ENCODE results near the gene DNAI1.
"Not testable (repeated sequence)": the region's sequence is repeated elsewhere in the genome, so short reads cannot be mapped to it uniquely, and the experiment has no call there.

DNAI1 gene

DNA sequence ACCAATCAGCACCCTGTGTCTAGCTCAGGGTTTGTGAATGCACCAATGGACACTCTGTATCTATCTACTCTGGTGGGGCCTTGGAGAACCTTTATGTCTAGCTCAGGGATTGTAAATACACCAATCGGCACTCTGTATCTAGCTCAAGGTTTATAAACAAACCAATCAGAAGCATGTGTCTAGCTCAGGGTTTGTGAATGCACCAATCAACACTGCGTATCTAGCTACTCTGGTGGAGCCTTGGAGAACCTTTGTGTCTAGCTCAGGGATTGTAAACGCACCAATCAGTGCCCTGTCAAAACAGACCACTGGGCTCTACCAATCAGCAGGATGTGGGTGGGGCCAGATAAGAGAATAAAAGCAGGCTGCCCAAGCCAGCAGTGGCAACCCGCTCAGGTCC lies 20.1 kb upstream of the DNAI1 start:
- H2BK120ac ChIP-seq (ENCODE audit: low read depth, low read length); H2BK12ac ChIP-seq (ENCODE audit: low read length in 2 of 2); H3K4me1 ChIP-seq (ENCODE audit: control insufficient read depth, insufficient read depth, low read depth, low read length); H3K4me3 ChIP-seq (ENCODE audit: insufficient read depth in 1 of 2, low read depth in 1 of 2, low read length in 2 of 2); H3K4me2 ChIP-seq (ENCODE audit: low read length, poor library complexity, severe bottlenecking); H2AK5ac ChIP-seq (ENCODE audit: low read length, severe bottlenecking); H3K4ac ChIP-seq (ENCODE audit: low read depth in 1 of 2, low read length in 2 of 2); H3K27me3 ChIP-seq (ENCODE audit: control insufficient read depth in 1 of 2, insufficient read depth in 1 of 2, low read length in 2 of 2); H4K91ac ChIP-seq (ENCODE audit: low read length); H2BK5ac ChIP-seq (ENCODE audit: low read depth, low read length, poor library complexity, severe bottlenecking); H3K9me3 ChIP-seq (ENCODE audit: control insufficient read depth, low read length); H3K23ac ChIP-seq (ENCODE audit: low read length in 2 of 2); H4K8ac ChIP-seq (ENCODE audit: low read length); H2BK15ac ChIP-seq (ENCODE audit: low read depth, poor library complexity, severe bottlenecking); H3K27ac ChIP-seq (ENCODE audit: low read length, poor library complexity, severe bottlenecking); H3K18ac ChIP-seq (ENCODE audit: low read depth in 1 of 2, low read length in 2 of 2); H3K9ac ChIP-seq (ENCODE audit: low read length); DNase-seq; H3K14ac ChIP-seq (ENCODE audit: low read length in 2 of 2); H2AFZ ChIP-seq (ENCODE audit: low read depth, low read length); H3K36me3 ChIP-seq (ENCODE audit: control insufficient read depth in 1 of 2, insufficient read depth in 2 of 2, low read depth in 1 of 2, low read length in 2 of 2): not testable (repeated sequence)
- peaks cover 19% of the 10 kb centered on the region for H3K79me1 ChIP-seq (replicated peaks; ENCODE audit: low read length, poor library complexity, severe bottlenecking)
- 95% methylated on average over 4 of the region's 4 CpGs for WGBS

DNA sequence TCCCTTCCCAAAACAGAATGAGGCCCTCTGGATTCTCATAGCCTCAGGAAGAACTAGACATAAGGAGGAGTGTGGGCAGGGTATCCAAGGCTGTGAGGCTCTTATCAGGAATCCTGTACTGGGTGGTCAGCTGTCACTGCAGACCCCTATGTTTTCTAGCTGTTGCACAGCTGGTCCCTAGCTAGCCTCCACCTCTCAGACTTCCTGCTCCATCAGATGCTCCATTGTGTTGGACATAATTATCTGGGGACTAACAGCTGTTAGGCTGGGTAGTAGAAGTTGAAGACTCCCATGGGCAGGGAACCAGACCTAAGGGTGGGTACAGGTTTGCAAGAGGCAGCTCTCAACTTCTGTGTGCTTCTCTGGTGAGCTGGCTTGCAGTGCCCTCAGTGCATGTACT lies 18.6 kb upstream of the DNAI1 start:
- Histone ChIP-seq H3K27me3 (ENCODE audit: control insufficient read depth in 1 of 2, insufficient read depth in 1 of 2, low read length in 2 of 2) (no peaks in the 10 kb centered on the region), H4K8ac (ENCODE audit: low read length) (no peak overlapping the region), H2AK5ac (ENCODE audit: low read length, severe bottlenecking) (no peak overlapping the region), H3K18ac (ENCODE audit: low read depth in 1 of 2, low read length in 2 of 2) (no peak overlapping the region), H2BK15ac (ENCODE audit: low read depth, poor library complexity, severe bottlenecking) (no peak overlapping the region), H3K4ac (ENCODE audit: low read depth in 1 of 2, low read length in 2 of 2) (no peak overlapping the region), H3K4me2 (ENCODE audit: low read length, poor library complexity, severe bottlenecking) (no peak overlapping the region), H3K14ac (ENCODE audit: low read length in 2 of 2) (no peak overlapping the region), H3K9me3 (ENCODE audit: control insufficient read depth, low read length) (no peaks in the 10 kb centered on the region), H2BK120ac (ENCODE audit: low read depth, low read length) (no peak overlapping the region), H3K36me3 (ENCODE audit: control insufficient read depth in 1 of 2, insufficient read depth in 2 of 2, low read depth in 1 of 2, low read length in 2 of 2) (peaks cover 4 to 7% of the 10 kb centered on the region in 2 experiments), H3K9ac (ENCODE audit: low read length) (no peak overlapping the region), H3K79me1 (replicated peaks; ENCODE audit: low read length, poor library complexity, severe bottlenecking) (peaks cover 26% of the 10 kb centered on the region), H4K91ac (ENCODE audit: low read length) (no peak overlapping the region), H2AFZ (ENCODE audit: low read depth, low read length) (no peak overlapping the region), H2BK5ac (ENCODE audit: low read depth, low read length, poor library complexity, severe bottlenecking) (no peak overlapping the region), H3K27ac (ENCODE audit: low read length, poor library complexity, severe bottlenecking) (no peak overlapping the region), H2BK12ac (ENCODE audit: low read length in 2 of 2) (no peak overlapping the region), H3K4me3 (ENCODE audit: insufficient read depth in 1 of 2, low read depth in 1 of 2, low read length in 2 of 2) (no peak overlapping the region), H3K23ac (ENCODE audit: low read length in 2 of 2) (no peak overlapping the region), H3K4me1 (ENCODE audit: control insufficient read depth, insufficient read depth, low read depth, low read length) (peaks cover 2% of the 10 kb centered on the region)
- no peak for DNase-seq

DNA sequence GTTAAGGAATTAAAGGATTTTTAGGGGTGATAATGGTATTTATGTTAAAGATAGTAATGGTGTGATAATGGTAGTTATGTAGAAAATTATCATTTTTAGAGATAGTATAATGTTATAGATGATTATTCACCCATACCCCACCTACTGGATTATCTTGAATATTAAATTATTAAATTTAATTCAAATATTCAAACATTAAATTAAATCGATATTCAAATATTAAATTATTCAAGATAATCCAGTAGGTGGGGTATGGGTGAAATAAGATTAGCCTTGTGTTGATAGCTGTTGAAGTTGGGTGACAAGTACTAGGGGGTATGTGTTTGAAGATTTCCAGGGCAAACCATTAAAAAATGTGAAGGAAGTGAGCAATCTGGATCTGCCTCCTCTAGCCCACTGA lies 15.8 kb upstream of the DNAI1 start:
- Histone ChIP-seq H3K4ac (ENCODE audit: low read depth in 1 of 2, low read length in 2 of 2) (no peak overlapping the region), H2BK12ac (ENCODE audit: low read length in 2 of 2) (no peak overlapping the region), H3K18ac (ENCODE audit: low read depth in 1 of 2, low read length in 2 of 2) (no peak overlapping the region), H3K4me1 (ENCODE audit: control insufficient read depth, insufficient read depth, low read depth, low read length) (peaks cover 2% of the 10 kb centered on the region), H3K9ac (ENCODE audit: low read length) (no peak overlapping the region), H3K4me3 (ENCODE audit: insufficient read depth in 1 of 2, low read depth in 1 of 2, low read length in 2 of 2) (no peak overlapping the region), H3K27me3 (ENCODE audit: control insufficient read depth in 1 of 2, insufficient read depth in 1 of 2, low read length in 2 of 2) (no peaks in the 10 kb centered on the region), H4K91ac (ENCODE audit: low read length) (no peak overlapping the region), H2AFZ (ENCODE audit: low read depth, low read length) (no peak overlapping the region), H2BK5ac (ENCODE audit: low read depth, low read length, poor library complexity, severe bottlenecking) (no peak overlapping the region), H3K79me1 (replicated peaks; ENCODE audit: low read length, poor library complexity, severe bottlenecking) (peaks cover 25% of the 10 kb centered on the region), H2BK120ac (ENCODE audit: low read depth, low read length) (no peak overlapping the region), H2BK15ac (ENCODE audit: low read depth, poor library complexity, severe bottlenecking) (no peak overlapping the region), H3K23ac (ENCODE audit: low read length in 2 of 2) (no peak overlapping the region), H3K4me2 (ENCODE audit: low read length, poor library complexity, severe bottlenecking) (no peak overlapping the region), H4K8ac (ENCODE audit: low read length) (no peak overlapping the region), H3K27ac (ENCODE audit: low read length, poor library complexity, severe bottlenecking) (no peak overlapping the region), H3K14ac (ENCODE audit: low read length in 2 of 2) (no peak overlapping the region), H2AK5ac (ENCODE audit: low read length, severe bottlenecking) (no peak overlapping the region), H3K36me3 (ENCODE audit: control insufficient read depth in 1 of 2, insufficient read depth in 2 of 2, low read depth in 1 of 2, low read length in 2 of 2) (peaks cover 4 to 5% of the 10 kb centered on the region in 2 experiments), H3K9me3 (ENCODE audit: control insufficient read depth, low read length) (no peaks in the 10 kb centered on the region)
- WGBS: no CpG with 5 or more reads among the region's 1 CpG
- no peak for DNase-seq

DNA sequence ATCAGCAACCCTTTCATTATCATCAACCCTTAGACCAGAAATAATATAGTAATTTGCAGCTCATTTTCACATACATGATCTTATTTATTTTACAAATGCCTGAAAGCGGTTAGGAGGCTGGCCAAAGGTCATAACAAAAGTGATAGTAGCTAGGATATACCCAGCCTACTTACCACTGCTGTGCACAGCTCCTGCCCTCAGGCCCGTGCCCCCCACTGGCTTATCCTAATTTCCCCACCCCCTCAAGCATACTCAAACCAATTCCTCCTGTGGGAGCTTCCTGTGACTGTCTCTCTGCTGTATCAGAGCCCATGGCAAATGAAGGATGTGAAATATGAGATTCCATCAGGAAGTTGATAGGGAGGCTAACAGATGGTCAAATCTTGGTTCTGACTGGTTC lies 15.1 kb upstream of the DNAI1 start:
- H3K4me2 ChIP-seq (ENCODE audit: low read length, poor library complexity, severe bottlenecking): no peak overlapping the region
- no peak overlapping the region for H3K9ac ChIP-seq (ENCODE audit: low read length)
- H2BK12ac ChIP-seq (ENCODE audit: low read length in 2 of 2): no peak overlapping the region
- no peak overlapping the region for H3K14ac ChIP-seq (ENCODE audit: low read length in 2 of 2)
- H3K9me3 ChIP-seq (ENCODE audit: control insufficient read depth, low read length): no peaks in the 10 kb centered on the region
- H2BK15ac ChIP-seq (ENCODE audit: low read depth, poor library complexity, severe bottlenecking): no peak overlapping the region
- H2AK5ac ChIP-seq (ENCODE audit: low read length, severe bottlenecking): no peak overlapping the region
- peaks cover 2% of the 10 kb centered on the region for H3K4me1 ChIP-seq (ENCODE audit: control insufficient read depth, insufficient read depth, low read depth, low read length)
- no peak overlapping the region for H3K27ac ChIP-seq (ENCODE audit: low read length, poor library complexity, severe bottlenecking)
- 79% methylated on average over 2 of the region's 2 CpGs for WGBS
- no peak for DNase-seq
- H3K4me3 ChIP-seq (ENCODE audit: insufficient read depth in 1 of 2, low read depth in 1 of 2, low read length in 2 of 2): no peak overlapping the region
- no peak overlapping the region for H3K23ac ChIP-seq (ENCODE audit: low read length in 2 of 2)
- no peak overlapping the region for H4K8ac ChIP-seq (ENCODE audit: low read length)
- peaks cover 0 to 4% of the 10 kb centered on the region in 2 experiments for H3K36me3 ChIP-seq (ENCODE audit: control insufficient read depth in 1 of 2, insufficient read depth in 2 of 2, low read depth in 1 of 2, low read length in 2 of 2)
- H3K79me1 ChIP-seq (replicated peaks; ENCODE audit: low read length, poor library complexity, severe bottlenecking): peaks cover 28% of the 10 kb centered on the region
- H2AFZ ChIP-seq (ENCODE audit: low read depth, low read length): no peak overlapping the region
- H3K27me3 ChIP-seq (ENCODE audit: control insufficient read depth in 1 of 2, insufficient read depth in 1 of 2, low read length in 2 of 2): no peaks in the 10 kb centered on the region
- no peak overlapping the region for H2BK120ac ChIP-seq (ENCODE audit: low read depth, low read length)
- no peak overlapping the region for H4K91ac ChIP-seq (ENCODE audit: low read length)
- no peak overlapping the region for H2BK5ac ChIP-seq (ENCODE audit: low read depth, low read length, poor library complexity, severe bottlenecking)
- no peak overlapping the region for H3K4ac ChIP-seq (ENCODE audit: low read depth in 1 of 2, low read length in 2 of 2)
- H3K18ac ChIP-seq (ENCODE audit: low read depth in 1 of 2, low read length in 2 of 2): no peak overlapping the region
